ENCODE results near the gene PYGO1.
"Not testable (repeated sequence)": the region's sequence is repeated elsewhere in the genome, so short reads cannot be mapped to it uniquely, and the experiment has no call there.

The PYGO1 gene

DNA sequence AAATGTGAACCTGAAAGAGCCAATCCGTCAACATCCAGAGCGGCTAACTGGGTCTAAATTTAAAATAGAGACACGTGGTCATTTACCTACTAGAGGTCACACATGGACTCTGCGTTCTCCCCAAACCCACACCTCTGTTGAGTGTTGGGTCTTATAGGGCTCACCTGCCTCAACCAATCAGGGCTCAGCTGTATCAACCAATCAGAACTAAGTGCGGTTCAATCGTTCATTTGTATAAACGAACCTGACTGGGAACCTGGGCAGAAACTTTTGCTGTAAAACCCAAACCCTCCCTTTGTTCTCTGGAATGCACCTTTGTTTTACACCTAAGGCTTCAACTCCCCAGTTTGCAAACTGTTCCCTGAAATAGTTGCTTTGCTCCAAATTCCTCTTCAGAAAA lies 89.0 kb downstream of the PYGO1 start:
- Histone ChIP-seq H3K27me3 (ENCODE audit: insufficient read depth, poor library complexity, severe bottlenecking) (no peaks in the 10 kb centered on the region), H3K27ac (replicated peaks) (no peak overlapping the region), H3K4me3 (replicated peaks; ENCODE audit: insufficient read depth, low read length) (no peak overlapping the region)
- TF ChIP-seq, protein P1, sequence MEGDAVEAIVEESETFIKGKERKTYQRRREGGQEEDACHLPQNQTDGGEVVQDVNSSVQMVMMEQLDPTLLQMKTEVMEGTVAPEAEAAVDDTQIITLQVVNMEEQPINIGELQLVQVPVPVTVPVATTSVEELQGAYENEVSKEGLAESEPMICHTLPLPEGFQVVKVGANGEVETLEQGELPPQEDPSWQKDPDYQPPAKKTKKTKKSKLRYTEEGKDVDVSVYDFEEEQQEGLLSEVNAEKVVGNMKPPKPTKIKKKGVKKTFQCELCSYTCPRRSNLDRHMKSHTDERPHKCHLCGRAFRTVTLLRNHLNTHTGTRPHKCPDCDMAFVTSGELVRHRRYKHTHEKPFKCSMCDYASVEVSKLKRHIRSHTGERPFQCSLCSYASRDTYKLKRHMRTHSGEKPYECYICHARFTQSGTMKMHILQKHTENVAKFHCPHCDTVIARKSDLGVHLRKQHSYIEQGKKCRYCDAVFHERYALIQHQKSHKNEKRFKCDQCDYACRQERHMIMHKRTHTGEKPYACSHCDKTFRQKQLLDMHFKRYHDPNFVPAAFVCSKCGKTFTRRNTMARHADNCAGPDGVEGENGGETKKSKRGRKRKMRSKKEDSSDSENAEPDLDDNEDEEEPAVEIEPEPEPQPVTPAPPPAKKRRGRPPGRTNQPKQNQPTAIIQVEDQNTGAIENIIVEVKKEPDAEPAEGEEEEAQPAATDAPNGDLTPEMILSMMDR (IDR thresholded peaks at IDR 0.05; ENCODE audit: insufficient read depth, low read length): no peak
- no peak for TF ChIP-seq SPI1 (IDR thresholded peaks at IDR 0.05; ENCODE audit: borderline replicate concordance, low read depth)
- TF ChIP-seq, protein P2, sequence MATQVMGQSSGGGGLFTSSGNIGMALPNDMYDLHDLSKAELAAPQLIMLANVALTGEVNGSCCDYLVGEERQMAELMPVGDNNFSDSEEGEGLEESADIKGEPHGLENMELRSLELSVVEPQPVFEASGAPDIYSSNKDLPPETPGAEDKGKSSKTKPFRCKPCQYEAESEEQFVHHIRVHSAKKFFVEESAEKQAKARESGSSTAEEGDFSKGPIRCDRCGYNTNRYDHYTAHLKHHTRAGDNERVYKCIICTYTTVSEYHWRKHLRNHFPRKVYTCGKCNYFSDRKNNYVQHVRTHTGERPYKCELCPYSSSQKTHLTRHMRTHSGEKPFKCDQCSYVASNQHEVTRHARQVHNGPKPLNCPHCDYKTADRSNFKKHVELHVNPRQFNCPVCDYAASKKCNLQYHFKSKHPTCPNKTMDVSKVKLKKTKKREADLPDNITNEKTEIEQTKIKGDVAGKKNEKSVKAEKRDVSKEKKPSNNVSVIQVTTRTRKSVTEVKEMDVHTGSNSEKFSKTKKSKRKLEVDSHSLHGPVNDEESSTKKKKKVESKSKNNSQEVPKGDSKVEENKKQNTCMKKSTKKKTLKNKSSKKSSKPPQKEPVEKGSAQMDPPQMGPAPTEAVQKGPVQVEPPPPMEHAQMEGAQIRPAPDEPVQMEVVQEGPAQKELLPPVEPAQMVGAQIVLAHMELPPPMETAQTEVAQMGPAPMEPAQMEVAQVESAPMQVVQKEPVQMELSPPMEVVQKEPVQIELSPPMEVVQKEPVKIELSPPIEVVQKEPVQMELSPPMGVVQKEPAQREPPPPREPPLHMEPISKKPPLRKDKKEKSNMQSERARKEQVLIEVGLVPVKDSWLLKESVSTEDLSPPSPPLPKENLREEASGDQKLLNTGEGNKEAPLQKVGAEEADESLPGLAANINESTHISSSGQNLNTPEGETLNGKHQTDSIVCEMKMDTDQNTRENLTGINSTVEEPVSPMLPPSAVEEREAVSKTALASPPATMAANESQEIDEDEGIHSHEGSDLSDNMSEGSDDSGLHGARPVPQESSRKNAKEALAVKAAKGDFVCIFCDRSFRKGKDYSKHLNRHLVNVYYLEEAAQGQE (IDR thresholded peaks at IDR 0.05; ENCODE audit: insufficient replicate concordance, low read depth): no peak
- no peak for TF ChIP-seq GABPA (IDR thresholded peaks at IDR 0.05; ENCODE audit: low read depth)
- TF ChIP-seq POLR2AphosphoS5 (IDR thresholded peaks at IDR 0.05; ENCODE audit: low read depth): no peak
- no peak for DNase-seq (ENCODE audit: low read depth in 1 of 2, low spot score in 1 of 2)

DNA sequence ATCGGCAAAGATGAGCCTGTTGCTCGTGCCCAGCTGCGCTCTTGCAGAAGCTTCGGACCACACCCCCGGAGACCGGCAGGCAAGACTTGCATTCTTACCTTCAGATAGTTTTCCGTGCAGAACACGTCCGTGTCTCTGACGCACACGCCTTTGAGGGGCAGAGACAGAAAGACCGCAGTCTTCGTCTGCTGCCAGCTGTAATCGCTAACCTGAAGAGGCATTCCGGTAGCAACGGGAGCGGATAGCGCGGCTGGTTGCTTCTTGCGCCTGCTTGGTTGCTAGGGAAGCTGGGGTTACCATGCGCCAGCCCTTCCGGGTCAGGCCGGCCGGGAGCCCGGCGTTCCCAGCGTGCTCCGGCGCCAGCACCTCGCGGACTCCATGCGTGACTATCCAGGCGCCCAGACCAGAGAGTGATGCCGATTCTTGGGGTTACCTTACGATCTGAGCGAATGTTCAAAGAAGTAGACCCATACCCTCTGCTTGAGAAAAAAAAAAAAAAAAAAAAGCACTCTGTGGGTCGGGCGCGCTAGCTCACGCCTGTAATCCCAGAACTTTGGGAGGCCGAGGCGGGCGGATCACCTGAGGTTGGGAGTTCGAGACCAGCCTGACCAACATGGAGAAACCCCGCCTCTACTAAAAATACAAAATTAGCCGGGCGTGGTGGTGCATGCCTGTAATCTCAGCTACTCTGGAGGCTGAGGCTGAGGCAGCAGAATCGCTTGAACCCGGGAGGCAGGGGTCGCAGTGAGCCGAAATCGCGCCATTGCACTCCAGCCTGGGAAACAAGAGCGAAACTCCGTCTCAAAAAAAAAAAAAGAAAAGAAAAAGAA lies 89.8 kb downstream of the PYGO1 start:
- DNase-seq (ENCODE audit: low read depth in 1 of 2, low spot score in 1 of 2): peak; percentile 81 to 92
- peak overlapping the region; percentile 81 for H3K4me3 ChIP-seq (replicated peaks; ENCODE audit: insufficient read depth, low read length)
- TF ChIP-seq GABPA (IDR thresholded peaks at IDR 0.05; ENCODE audit: low read depth) (peak; percentile 73), SPI1 (IDR thresholded peaks at IDR 0.05; ENCODE audit: borderline replicate concordance, low read depth) (peak; percentile 28; the same call in 1 of the 2 replicates)
- not testable (repeated sequence) for H3K27me3 ChIP-seq (ENCODE audit: insufficient read depth, poor library complexity, severe bottlenecking)
- H3K27ac ChIP-seq (replicated peaks): peak overlapping the region; percentile 62

DNA sequence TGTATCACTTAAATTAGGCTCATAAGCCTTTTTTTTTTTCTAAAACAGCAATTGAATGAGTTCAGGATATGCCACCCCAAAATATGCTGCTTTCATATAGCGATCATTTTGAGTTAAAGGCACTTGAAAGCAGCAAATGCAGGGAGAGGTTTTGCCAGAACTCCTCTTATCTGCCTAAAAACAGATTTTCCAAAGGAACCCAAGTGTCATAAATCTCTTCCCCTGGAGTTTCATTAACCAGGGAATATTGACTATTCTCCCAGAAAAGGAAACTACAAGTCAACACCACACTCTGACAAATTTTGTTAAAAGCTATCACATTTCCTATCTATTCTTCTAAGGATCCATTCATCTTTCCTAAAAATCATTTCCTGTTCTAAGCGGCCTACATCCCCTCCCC lies 91.4 kb downstream of the PYGO1 start:
- no peak for DNase-seq (ENCODE audit: low read depth in 1 of 2, low spot score in 1 of 2)
- no peak overlapping the region for H3K27ac ChIP-seq (replicated peaks)

More for the DNA sequence above, 91.4 kb downstream of the PYGO1 start:
- Histone ChIP-seq H3K27me3 (ENCODE audit: insufficient read depth, poor library complexity, severe bottlenecking) (no peaks in the 10 kb centered on the region), H3K4me3 (replicated peaks; ENCODE audit: insufficient read depth, low read length) (no peak overlapping the region)
- TF ChIP-seq POLR2AphosphoS5 (IDR thresholded peaks at IDR 0.05; ENCODE audit: low read depth) (no peak), SPI1 (IDR thresholded peaks at IDR 0.05; ENCODE audit: borderline replicate concordance, low read depth) (no peak), GABPA (IDR thresholded peaks at IDR 0.05; ENCODE audit: low read depth) (no peak)
- TF ChIP-seq, protein P1 (IDR thresholded peaks at IDR 0.05; ENCODE audit: insufficient read depth, low read length): no peak
- TF ChIP-seq, protein P2 (IDR thresholded peaks at IDR 0.05; ENCODE audit: insufficient replicate concordance, low read depth): no peak
